ENCODE measurements around the gene TNFRSF14. TPM values are rescaled to one million over a fixed set of nuclear protein-coding genes. Genes with fewer than 3 reads are reported as not detected.

Gene TNFRSF14
- 0.21 to 0.39 TPM (median 0.33 TPM) in 3 of 5 replicates, not detected in the others for total RNA-seq (2022; extraction: Qiagen RNA extraction; ENCODE audit: low read depth)

GRCh38 chr1:2556277-2556677 lies at the start of gene TNFRSF14:
Gene TNFRSF14, plus strand, starts transcription at chr1:2556371. Its CDS starts 294 bp downstream, at chr1:2556665.

GRCh38 chr1:2525920-2526823 lies 30.0 kb upstream of the TNFRSF14 start, which contains the start of gene PANK4:
Gene PANK4, minus strand, starts transcription at chr1:2526596. Its CDS starts 9 bp downstream, at chr1:2526587.

GRCh38 chr1:2529784-2530512 lies 26.2 kb upstream of the TNFRSF14 start, which contains the start of gene HES5:
Gene HES5, minus strand, starts transcription at chr1:2530263. Its CDS starts 99 bp downstream, at chr1:2530164.

GRCh38 chr1:2586154-2587070 lies 30.2 kb downstream of the TNFRSF14 start, which contains the start of gene PRXL2B:
Gene PRXL2B, plus strand, starts transcription at chr1:2586777. Its CDS starts 109 bp downstream, at chr1:2586886.

Other genes with a start within 250 kb of the TNFRSF14 start
- gene MORN1, start 164.8 kb upstream of the TNFRSF14 start, total RNA-seq (2022; extraction: Qiagen RNA extraction; ENCODE audit: low read depth): 5.8 to 6.4 TPM (median 6.2 TPM) in 5 replicates
- gene RER1, start 164.5 kb upstream of the TNFRSF14 start, total RNA-seq (2022; extraction: Qiagen RNA extraction; ENCODE audit: low read depth): 90.3 to 142 TPM (median 127 TPM) in 5 replicates
- gene PEX10, start 143.8 kb upstream of the TNFRSF14 start, total RNA-seq (2022; extraction: Qiagen RNA extraction; ENCODE audit: low read depth): 21.6 to 24.1 TPM (median 23.7 TPM) in 5 replicates
- gene PLCH2, start 80.1 kb upstream of the TNFRSF14 start, total RNA-seq (2022; extraction: Qiagen RNA extraction; ENCODE audit: low read depth): 0.17 to 0.53 TPM (median 0.28 TPM) in 5 replicates
- gene PANK4, start 29.8 kb upstream of the TNFRSF14 start, total RNA-seq (2022; extraction: Qiagen RNA extraction; ENCODE audit: low read depth): 8.0 to 11.6 TPM (median 10.1 TPM) in 5 replicates
- not detected in 5 replicates for gene HES5, start 26.1 kb upstream of the TNFRSF14 start, total RNA-seq (2022; extraction: Qiagen RNA extraction; ENCODE audit: low read depth)
- gene PRXL2B, start 30.4 kb downstream of the TNFRSF14 start, total RNA-seq (2022; extraction: Qiagen RNA extraction; ENCODE audit: low read depth): 20.8 to 24.2 TPM (median 21.9 TPM) in 5 replicates
- gene MMEL1, start 76.6 kb downstream of the TNFRSF14 start, total RNA-seq (2022; extraction: Qiagen RNA extraction; ENCODE audit: low read depth): not detected in 5 replicates
- gene TTC34, start 245.3 kb downstream of the TNFRSF14 start, total RNA-seq (2022; extraction: Qiagen RNA extraction; ENCODE audit: low read depth): 0.02 to 0.05 TPM (median 0.03 TPM) in 5 replicates